Measurements from ENCODE around the gene POFUT2. TPM values are rescaled to one million over a fixed set of nuclear protein-coding genes. Genes with fewer than 3 reads are reported as not detected.
"Not testable (repeated sequence)": the region's sequence is repeated elsewhere in the genome, so short reads cannot be mapped to it uniquely, and the experiment has no call there.

Gene POFUT2
- polyA plus RNA-seq, 12 donors = 29.2 to 44.2 (median 37.2) TPM; not detected in 1

DNA sequence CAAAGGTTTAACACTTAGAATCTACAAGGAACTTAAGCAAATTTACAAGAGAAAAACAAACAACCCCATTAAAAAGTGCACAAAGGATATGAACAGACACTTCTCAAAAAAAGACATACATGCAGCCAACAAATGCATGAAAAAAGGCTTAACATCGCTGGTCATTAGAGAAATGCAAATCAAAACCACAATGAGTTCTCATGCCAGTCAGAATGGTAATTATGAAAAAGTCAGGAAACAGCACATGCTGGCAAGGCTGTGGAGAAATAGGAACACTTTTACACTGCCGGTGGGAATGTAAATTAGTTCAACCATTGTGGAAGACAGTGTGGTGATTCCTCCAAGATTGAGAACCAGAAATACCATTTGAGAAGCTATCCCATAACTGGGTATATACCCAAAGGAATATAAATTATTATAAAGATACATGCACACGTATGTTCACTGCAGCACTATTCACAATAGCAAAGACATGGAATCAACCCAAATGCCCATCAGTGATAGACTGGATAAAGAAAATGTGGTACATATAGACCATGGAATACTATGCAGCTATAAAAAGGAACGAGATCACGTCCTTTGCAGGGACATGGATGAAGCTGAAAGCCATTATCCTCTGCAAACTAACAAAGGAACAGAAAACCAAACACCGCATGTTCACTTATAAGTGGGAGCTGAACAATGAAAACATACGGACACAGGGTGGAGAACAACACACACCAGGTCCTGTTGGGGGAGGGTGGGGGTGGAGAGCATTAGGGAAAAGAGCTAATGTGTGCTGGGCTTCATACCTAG, 28.2 kb upstream of the POFUT2 start:
- not testable (repeated sequence) for DNase-seq

DNA sequence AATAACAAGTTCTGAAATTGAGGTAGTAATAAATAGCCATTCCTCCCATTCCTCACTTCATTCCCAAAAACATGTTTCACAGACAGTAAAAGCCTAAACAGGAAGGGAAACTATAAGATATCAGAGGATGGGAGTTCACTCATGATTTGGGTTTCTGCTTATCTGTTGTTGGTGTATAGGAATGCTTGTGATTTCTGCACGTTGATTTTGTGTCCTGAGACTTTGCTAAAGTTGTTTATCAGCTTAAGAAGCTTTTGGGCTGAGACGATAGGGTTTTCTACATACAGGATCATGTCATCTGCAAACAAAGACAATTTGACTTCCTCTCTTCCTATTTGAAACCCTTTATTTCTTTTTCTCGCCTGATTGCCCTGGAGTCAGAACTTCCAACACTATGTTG, 26.0 kb upstream of the POFUT2 start:
- DNase-seq = no peak

- no peak for DNase-seq
These were observed 25.3 kb upstream of the POFUT2 start for GRCh38 chr21:45313015-45313414.

DNA sequence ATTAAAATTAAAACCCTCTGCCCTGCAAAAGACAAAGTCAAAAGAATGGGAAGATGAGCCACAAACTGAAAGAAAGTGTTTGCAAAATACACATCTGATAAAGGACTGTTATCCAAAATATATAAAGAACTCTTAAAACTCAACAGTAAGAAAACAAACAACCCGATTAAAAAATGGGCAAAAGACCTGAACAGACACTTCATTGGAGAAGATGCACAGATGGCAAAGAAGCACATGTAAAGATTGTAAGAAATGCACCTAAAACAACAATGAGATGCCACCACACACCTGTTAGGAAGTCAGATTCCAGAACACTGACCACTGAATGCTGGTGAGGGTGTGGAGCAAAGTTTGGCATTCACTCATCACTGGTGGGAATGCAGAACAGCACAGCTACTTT, 24.6 kb upstream of the POFUT2 start:
- DNase-seq = no peak

GRCh38 chr21:45310459-45310858, 22.8 kb upstream of the POFUT2 start:
- DNase-seq = no peak

DNA sequence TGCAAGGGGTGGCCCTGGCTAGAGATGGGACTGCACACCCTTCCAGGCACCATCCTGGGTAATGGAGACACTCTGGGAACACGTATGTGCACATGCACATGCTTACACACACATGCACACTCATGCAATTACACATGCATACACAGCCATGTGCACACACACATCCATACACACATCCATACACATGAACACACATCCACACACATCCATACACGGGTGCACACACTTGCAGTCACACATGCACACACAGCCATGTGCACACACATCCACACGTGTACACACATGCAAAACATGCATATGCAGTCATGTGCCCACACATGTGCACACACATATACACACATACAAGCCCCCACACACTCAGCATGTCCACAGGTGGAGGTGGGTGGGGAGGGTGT, 22.3 kb upstream of the POFUT2 start:
- no peak for DNase-seq

GRCh38 chr21:45309069-45309986, 21.6 kb upstream of the POFUT2 start:
- no peak for DNase-seq

DNA sequence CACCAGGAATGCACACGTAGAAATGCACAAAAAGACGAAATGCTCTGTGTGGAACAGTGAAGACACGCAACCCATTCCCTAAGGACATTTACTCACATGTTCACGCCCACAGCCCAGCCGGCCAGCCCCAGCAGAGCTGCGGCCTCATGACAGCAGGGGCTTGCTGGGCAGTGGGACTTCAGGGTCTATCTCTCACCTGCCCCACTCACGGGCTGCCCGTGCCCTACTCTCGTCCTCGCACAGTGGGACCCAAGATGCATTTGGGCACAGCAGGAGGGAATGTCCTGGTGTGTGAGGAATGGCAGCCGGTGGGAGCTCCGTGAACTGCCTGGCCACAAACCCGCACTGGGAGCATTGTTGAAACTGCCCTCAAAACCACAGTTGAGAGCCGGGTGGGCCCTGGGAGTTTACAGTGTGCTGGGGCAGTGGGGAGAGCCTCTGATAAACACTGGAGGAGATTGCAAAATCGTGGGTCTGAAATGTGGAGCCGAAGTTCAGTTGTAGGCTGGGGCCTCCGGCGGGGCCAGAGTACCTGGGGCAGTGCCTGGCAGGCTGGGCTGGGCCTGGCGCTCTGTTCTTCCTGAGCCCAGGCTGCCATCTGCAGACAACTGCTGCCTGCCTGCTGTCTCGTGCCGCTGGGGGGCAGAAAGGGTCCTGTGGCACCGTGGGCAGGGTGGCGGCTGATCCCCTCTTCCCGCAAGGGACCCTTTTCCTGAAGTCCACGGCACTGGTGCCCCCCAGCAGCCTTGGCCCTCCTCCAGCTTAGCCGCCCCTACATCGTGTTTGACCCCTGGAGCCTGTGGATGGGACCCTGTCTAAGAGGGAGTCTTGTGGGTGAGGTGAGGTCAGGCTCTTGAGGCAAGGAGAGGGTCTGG, 20.7 kb upstream of the POFUT2 start:
- no peak for DNase-seq

GRCh38 chr21:45307597-45308158, 20.0 kb upstream of the POFUT2 start:
- DNase-seq = not testable (repeated sequence)

DNA sequence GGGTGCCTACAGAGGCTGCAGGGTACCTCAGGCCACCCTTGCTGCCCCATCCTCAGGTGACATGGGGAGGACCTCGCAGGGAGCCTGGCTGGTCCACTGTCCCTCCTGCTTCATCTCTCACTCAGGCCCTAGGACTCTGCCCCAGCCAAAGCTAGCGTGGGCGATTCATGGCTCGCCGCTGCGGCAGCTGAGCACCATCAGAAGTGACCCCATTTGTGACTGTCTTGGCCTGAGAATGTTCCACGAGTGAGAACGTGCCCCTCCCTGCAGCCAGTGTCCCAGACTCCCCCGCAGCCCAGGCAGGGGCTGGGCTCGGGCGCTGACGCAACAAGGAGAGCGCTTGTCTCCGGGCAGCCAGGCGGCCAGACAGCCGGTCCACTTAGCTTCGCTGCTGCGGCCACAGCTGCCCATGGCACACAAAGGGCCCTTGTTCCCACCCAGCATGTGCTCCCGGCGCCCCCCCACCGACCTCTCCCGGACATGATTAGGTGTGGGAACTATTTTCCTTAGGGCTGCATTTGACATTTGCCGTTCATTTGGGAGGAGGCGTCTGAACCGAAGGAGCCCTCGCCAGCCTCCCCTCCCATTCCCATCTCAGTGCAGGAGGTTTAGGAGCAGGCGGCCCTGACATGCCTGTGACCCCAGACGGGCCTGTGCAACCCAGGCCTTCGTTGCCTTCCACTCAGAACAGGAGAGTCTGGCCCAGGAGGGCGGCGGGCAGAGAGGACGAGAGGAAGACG, 19.3 kb upstream of the POFUT2 start:
- peak; percentile 75 for DNase-seq

DNA sequence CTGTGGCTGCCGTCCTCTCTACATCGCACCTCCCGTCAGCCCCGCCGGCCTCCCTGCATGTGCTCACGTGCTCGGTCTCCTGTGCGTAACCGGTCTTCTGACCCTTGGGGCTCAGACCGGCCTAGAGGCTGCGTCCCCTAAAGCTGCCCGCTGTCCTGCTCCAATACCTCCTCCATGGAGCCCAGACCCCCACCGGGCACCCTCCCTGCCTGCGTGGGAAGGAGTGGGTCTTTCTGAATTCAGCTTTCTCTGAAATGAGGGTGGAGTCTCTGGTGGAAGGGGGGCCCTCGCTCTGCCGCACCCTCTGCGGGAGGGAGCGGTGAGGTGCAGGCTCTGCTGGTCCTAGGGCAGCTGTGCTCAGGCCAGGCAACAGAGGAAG, 18.7 kb upstream of the POFUT2 start:
- no peak for DNase-seq

GRCh38 chr21:45305836-45306235, 18.1 kb upstream of the POFUT2 start:
- no peak for DNase-seq

DNA sequence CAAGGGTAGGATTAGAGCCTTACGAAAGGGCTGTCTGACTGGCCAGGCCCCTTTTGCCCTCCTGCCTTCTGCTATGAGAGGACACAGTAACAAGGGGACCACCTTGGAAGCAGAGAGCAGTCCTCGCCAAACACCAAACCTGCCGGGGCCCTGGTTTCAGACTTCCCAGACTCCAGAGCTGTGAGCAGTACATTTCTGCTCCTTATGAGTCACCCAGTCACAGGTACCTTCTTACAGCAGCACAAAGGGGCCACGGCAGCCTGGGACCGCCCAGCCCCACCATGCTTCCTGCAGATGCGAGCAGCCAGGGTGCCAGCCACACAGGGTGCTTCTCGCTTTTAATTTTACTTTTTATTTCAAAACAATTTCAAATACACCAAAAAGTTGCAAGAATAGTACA, 17.2 kb upstream of the POFUT2 start:
- DNase-seq = no peak

GRCh38 chr21:45304476-45304830, 16.8 kb upstream of the POFUT2 start:
- DNase-seq = no peak

DNA sequence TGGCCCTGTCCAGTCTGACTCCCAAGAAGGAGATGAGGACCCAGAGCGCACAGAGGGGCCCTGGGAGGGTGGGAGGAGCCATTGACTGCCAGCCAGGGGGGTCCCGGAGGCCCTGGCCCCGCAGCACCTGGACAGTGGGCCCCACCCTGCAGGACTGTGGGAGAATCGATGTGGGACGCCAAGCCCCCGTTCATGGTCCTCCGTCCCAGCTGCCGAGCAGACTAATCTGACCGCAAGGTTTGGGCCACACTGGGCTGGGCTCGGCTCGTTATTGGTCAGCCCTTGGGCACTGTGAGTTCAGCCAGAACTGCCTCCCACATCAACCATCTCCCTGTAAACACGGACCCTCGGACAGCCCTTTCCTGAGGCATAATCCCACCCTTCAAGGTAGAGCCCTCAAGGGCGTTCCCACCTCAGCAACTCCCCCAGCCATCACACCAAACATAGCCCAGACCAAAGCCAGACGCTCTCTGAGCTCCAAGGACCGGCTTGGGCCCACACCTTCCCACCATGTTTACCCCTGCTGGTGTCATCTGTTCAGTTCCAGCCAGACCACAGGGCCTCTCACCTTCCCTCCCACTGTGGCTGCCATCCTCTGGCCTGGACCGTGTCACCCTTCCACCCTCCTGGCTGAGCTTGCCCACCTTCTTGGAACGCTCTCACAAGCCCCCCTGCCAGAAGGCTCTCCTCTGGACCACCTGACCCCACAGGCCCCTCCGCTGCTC, 16.2 kb upstream of the POFUT2 start:
- DNase-seq = no peak

DNA sequence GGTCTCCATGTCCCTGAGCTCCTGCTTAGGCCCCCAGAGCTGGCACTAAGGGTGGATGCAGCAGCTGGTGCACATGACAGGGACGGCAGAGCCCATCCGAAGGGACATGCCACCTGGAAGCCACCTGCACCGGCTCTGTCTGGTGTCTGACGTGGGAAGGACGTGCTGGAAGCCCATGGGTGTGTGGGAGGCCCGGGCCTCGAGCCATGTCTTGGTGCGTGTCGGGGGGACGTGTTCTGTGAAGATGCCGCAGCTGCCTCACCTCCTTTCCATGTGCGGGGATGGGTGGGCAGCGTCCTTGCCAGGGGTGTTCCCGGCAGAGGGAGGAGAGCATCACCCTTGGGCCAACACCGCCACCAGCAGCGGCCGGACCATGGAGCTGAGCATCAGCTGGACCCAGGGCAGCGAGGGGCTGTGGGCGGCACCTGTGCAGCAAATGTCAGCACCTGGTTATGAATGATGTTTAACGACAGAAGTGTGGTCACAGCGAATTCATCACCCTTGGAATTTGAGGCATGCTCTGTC, 15.5 kb upstream of the POFUT2 start:
- no peak for DNase-seq

DNA sequence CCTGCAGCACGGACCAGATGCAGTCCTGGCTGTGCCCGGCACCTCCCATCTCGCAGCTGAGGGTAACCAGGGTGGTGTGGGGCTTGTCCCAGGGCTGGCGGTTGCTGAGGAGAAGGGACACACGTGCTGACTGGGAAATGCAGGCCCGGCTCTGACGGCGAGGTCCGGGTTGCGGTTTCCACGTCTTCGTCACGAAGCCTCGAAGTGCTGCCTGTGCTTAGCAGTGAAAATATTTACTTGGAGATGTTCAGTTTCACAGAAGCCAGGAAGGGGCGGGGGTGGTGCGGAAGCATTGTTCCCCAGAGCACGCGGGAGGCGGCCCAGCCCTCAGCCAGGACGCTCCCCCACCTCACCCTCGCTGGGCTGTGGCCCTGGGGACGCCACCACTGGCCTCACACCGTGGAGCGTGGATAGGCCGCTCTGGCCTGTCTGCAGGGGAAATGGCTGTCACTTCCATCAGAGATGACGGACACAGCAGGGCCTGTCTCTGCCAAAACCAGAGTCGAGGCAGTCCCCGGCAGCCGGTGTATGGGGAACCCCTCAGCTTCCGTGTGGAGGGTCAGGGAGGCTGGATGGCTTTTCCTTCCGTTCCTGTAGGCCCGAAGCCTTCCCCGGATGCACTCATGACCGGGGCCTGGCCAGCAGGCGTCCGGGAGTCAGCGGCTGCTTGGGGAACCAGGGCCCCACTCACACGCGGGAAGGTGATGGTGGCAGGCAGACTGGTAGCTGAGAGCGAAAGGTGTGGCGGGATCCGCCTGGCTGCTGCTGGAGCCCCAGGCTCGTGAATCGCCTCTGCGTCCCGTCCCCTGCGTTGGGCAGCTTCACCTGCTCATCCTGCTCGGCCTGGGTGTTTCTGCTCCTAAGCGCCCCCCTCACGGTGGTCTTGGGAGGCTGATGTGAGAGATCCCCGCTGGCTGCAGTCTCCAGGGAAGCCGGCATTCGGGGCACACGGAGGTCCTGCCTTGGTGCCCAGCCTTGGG, 14.7 kb upstream of the POFUT2 start:
- peak; percentile 89 for DNase-seq

DNA sequence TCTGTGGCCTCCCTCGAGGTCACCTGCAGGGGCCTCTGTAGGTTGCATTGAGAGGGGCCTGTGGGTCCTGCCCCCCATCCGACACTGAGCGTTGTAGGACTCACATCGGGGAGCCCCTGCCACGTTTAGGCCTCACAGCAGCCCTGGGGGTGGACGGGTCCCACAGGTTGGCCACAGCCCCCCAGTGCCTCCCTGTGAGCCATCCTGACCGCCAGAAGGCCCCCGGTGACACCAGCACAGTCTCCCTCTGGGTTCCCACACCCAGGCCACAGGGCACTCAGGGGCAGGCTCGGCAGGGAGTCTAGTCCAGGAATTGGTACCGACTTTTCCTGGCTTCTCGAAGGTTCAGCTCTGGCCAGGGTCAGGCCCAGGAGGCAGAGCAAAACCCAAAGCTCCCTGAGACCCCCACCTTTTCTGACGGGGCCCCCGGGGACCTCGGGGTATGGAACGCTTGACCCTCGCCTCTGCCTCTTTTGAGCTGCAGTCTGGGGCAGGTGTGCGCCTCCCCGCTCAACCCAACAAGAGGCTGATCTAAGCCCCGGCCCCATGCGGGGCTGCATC, 13.9 kb upstream of the POFUT2 start:
- no peak for DNase-seq

Measured in muscle of arm (tissue), 12 donors.